HEK293 (cell line): ENCODE results near the gene IL10RA.

Experiments used
- CTCF ChIA-PET: fragments of 350-600 bp; formaldehyde crosslinking; extraction: SDS; loops from one replicate; lab custom pipeline; 2021; ENCODE audit warnings: antibody characterized with exemption; lab: Yijun Ruan, JAX
- POLR2A ChIA-PET: fragments of 300-600 bp; formaldehyde crosslinking; extraction: SDS; loops from one replicate; lab custom pipeline; 2020; ENCODE audit warnings: antibody characterized with exemption, inconsistent platforms; lab: Yijun Ruan, JAX
- H3K27ac ChIP-seq: fragments of 200-500 bp; sonication (Bioruptor generic); 2 replicates; pipeline ENCODE4 v1.5.1; 2014; ENCODE audit warnings: low read depth, low read length, control low read depth, inconsistent platforms; ENCODE audit errors: extremely low read depth
- H3K36me3 ChIP-seq, 2 experiments: fragments of 200-500 bp in 1 of 2; sonication (Bioruptor generic) in 1 of 2; 1 replicate in 1 of 2; 2 replicates in 1 of 2; pipeline ENCODE4 v1.5.1; 2014 to 2017; ENCODE audit warnings: inconsistent platforms in 2 of 2, low read length in 2 of 2; ENCODE audit not compliant: control insufficient read depth in 2 of 2, insufficient read depth in 1 of 2
- H3K4me1 ChIP-seq: fragments of 200-500 bp; sonication (Bioruptor generic); 2 replicates; pipeline ENCODE4 v1.5.1; 2014; ENCODE audit warnings: mild to moderate bottlenecking, low read length, inconsistent platforms; ENCODE audit not compliant: control insufficient read depth, insufficient read depth
- H3K4me3 ChIP-seq: 2 replicates; pipeline ENCODE4 v1.5.1; 2011; ENCODE audit warnings: low read depth, mild to moderate bottlenecking, control low read depth, low read length, moderate library complexity
- H3K9me3 ChIP-seq: fragments of 200-500 bp; sonication (Bioruptor generic); 2 replicates; pipeline ENCODE4 v1.5.1; 2014; ENCODE audit warnings: low read depth, low read length, inconsistent platforms; ENCODE audit not compliant: control insufficient read depth, insufficient read depth
- MZF1 ChIP-seq: fragments of 450-650 bp; formaldehyde crosslinking; IDR thresholded peaks from 2 replicates; pipeline ENCODE4 v1.5.1; 2017; ENCODE audit warnings: missing biosample characterization, missing genetic modification characterization, borderline replicate concordance
- REST ChIP-seq: fragments of 450-650 bp; formaldehyde crosslinking; IDR thresholded peaks from 2 replicates; pipeline ENCODE4 v1.5.1; 2016; ENCODE audit warnings: missing biosample characterization, missing genetic modification characterization
- SCRT1 ChIP-seq: fragments of 450-650 bp; formaldehyde crosslinking; IDR thresholded peaks from 2 replicates; pipeline ENCODE4 v1.5.1; 2016; ENCODE audit warnings: missing biosample characterization, missing genetic modification characterization, borderline replicate concordance
- TCF7L2 ChIP-seq: IDR thresholded peaks from 2 replicates; pipeline ENCODE4 v1.6.1; 2011; ENCODE audit warnings: low read depth, mild to moderate bottlenecking, inconsistent platforms, low read length, moderate library complexity, borderline replicate concordance
- ZNF138 ChIP-seq: fragments of 450-650 bp; formaldehyde crosslinking; IDR thresholded peaks from 2 replicates; pipeline ENCODE4 v1.5.1; 2016; ENCODE audit warnings: missing biosample characterization, missing genetic modification characterization, borderline replicate concordance
- ZNF155 ChIP-seq: fragments of 450-650 bp; formaldehyde crosslinking; IDR thresholded peaks from 2 replicates; pipeline ENCODE4 v1.5.1; 2016; ENCODE audit warnings: missing biosample characterization, missing genetic modification characterization
- ZNF18 ChIP-seq: fragments of 450-650 bp; formaldehyde crosslinking; IDR thresholded peaks from 2 replicates; pipeline ENCODE4 v1.5.1; 2016; ENCODE audit warnings: missing biosample characterization, missing genetic modification characterization
- ZNF280C ChIP-seq: fragments of 450-650 bp; formaldehyde crosslinking; IDR thresholded peaks from 2 replicates; pipeline ENCODE4 v1.5.1; 2016; ENCODE audit warnings: missing biosample characterization, missing genetic modification characterization
- ZNF391 ChIP-seq: fragments of 450-650 bp; formaldehyde crosslinking; IDR thresholded peaks from 2 replicates; pipeline ENCODE4 v1.5.1; 2016; ENCODE audit warnings: low read depth, missing biosample characterization, missing genetic modification characterization, borderline replicate concordance
- ZNF449 ChIP-seq: fragments of 450-650 bp; formaldehyde crosslinking; IDR thresholded peaks from 2 replicates; pipeline ENCODE4 v1.5.1; 2017; ENCODE audit warnings: missing biosample characterization, mild to moderate bottlenecking, missing genetic modification characterization, moderate library complexity
- ZNF513 ChIP-seq: fragments of 450-650 bp; IDR thresholded peaks from 2 replicates; pipeline ENCODE4 v1.5.1; 2018; ENCODE audit warnings: missing biosample characterization, missing genetic modification characterization
- ZNF561 ChIP-seq: fragments of 450-650 bp; IDR thresholded peaks from 2 replicates; pipeline ENCODE4 v1.5.1; 2018; ENCODE audit warnings: missing biosample characterization, missing genetic modification characterization, borderline replicate concordance
- ZNF596 ChIP-seq: fragments of 450-650 bp; IDR thresholded peaks from 2 replicates; pipeline ENCODE4 v1.5.0; 2018; ENCODE audit warnings: missing biosample characterization, mild to moderate bottlenecking, missing genetic modification characterization, moderate library complexity
- ZNF629 ChIP-seq: fragments of 450-650 bp; formaldehyde crosslinking; IDR thresholded peaks from 2 replicates; pipeline ENCODE4 v1.5.1; 2017; ENCODE audit warnings: missing biosample characterization, missing genetic modification characterization
- ZNF670 ChIP-seq: fragments of 450-650 bp; formaldehyde crosslinking; IDR thresholded peaks from 2 replicates; pipeline ENCODE4 v1.5.1; 2016; ENCODE audit warnings: missing biosample characterization, missing genetic modification characterization, low read depth
- ZNF776 ChIP-seq: fragments of 450-650 bp; formaldehyde crosslinking; IDR thresholded peaks from 2 replicates; pipeline ENCODE4 v1.5.0; 2017; ENCODE audit warnings: missing biosample characterization, missing genetic modification characterization, borderline replicate concordance
- ZSCAN16 ChIP-seq: fragments of 450-650 bp; formaldehyde crosslinking; IDR thresholded peaks from 2 replicates; pipeline ENCODE4 v1.5.1; 2016; ENCODE audit warnings: missing biosample characterization, missing genetic modification characterization

IL10RA gene

GRCh38 chr11:118009864-118010737 lies 23.9 kb downstream of the IL10RA start:
- POLR2A ChIA-PET = no interaction called here
- H3K4me1 ChIP-seq = no peaks in the 10 kb centered on the region

More at GRCh38 chr11:118009864-118010737, 23.9 kb downstream of the IL10RA start:
- Histone ChIP-seq H3K36me3 (no peaks in the 10 kb centered on the region), H3K9me3 (no peaks in the 10 kb centered on the region), H3K4me3 (no peak overlapping the region), H3K27ac (no peak overlapping the region)
- no peak for TF ChIP-seq ZNF670 (tag by site-specific recombination)
- no peak for TF ChIP-seq ZNF776 (tag by site-specific recombination)
- TF ChIP-seq ZNF18 (tag by site-specific recombination) = no peak
- TF ChIP-seq ZNF155 (tag by site-specific recombination) = no peak
- TF ChIP-seq ZNF138 = no peak
- no peak for TF ChIP-seq REST (tag by site-specific recombination)
- TF ChIP-seq ZNF391 (tag by site-specific recombination) = no peak
- no peak for TF ChIP-seq ZNF280C (tag by site-specific recombination)
- TF ChIP-seq ZSCAN16 = no peak
- no peak for TF ChIP-seq ZNF449 (tag by site-specific recombination)
- TF ChIP-seq TCF7L2 = no peak
- no peak for TF ChIP-seq ZNF596 (tag by site-specific recombination)
- TF ChIP-seq ZNF513 (tag by site-specific recombination) = no peak
- no peak for TF ChIP-seq ZNF561
- no peak for TF ChIP-seq ZNF629 (tag by site-specific recombination)
- no peak for TF ChIP-seq SCRT1 (tag by site-specific recombination)
- no peak for TF ChIP-seq MZF1
- CTCF ChIA-PET = no interaction called here
